AG09319 (cell line): Measurements from ENCODE around the gene GTF2IRD1.

Experiments used
- DNase-seq: peaks from one replicate; pipeline ENCODE4 v3.0.0-alpha.2; 2010; ENCODE audit warnings: low read depth; ENCODE audit errors: extremely low read depth
- CTCF ChIP-seq: IDR thresholded peaks from 2 replicates; pipeline ENCODE4 v1.5.1; 2011; ENCODE audit warnings: low read depth, mild to moderate bottlenecking, inconsistent platforms, low read length, moderate library complexity

Gene GTF2IRD1

GRCh38 chr7:74606101-74606908, 152.6 kb downstream of the GTF2IRD1 start:
- TF ChIP-seq CTCF: no peak

GRCh38 chr7:74606909-74607510, 153.3 kb downstream of the GTF2IRD1 start:
- TF ChIP-seq CTCF: no peak
- no peak for DNase-seq

More at GRCh38 chr7:74606101-74606908, 152.6 kb downstream of the GTF2IRD1 start:
- DNase-seq: no peak

DNA sequence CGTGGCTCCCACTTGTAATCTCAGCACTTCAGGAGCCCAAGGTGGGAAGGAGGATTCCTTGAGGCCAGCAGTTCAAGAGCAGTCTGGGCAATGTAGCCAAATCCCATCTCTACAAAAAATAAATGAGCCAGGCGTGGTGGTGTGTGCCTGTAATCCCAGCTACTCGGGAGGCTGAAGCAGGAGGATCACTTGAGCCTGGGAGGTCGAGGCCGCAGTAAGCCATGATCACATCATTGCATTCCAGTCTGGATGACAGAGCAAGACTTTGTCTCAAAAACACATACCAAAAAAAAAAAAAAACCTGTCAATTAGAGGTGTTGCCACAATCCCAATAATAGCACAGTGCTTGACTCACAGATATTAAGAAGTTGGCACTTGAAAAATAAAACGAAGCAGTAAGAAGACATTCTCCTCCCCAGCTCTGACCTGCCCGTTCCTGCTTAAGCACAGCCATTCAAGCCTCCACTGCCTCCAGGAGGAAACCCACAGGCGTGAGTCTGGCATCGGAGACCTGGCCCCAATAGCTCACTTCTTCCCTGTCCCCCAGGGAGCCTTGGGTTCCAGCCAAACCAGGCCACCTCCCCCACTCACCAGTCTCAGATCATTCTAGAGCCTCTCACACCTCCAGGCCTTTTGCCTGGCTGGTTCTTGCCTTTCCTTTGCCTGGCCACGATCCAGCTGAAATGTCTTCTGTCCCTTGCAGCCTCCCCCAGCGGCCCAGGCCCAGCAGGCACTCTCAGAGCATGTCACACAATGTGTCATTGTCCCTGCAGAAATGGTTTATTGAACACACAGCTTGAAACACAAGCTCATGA, 158.5 kb downstream of the GTF2IRD1 start:
- DNase-seq: no peak
- TF ChIP-seq CTCF: no peak

DNA sequence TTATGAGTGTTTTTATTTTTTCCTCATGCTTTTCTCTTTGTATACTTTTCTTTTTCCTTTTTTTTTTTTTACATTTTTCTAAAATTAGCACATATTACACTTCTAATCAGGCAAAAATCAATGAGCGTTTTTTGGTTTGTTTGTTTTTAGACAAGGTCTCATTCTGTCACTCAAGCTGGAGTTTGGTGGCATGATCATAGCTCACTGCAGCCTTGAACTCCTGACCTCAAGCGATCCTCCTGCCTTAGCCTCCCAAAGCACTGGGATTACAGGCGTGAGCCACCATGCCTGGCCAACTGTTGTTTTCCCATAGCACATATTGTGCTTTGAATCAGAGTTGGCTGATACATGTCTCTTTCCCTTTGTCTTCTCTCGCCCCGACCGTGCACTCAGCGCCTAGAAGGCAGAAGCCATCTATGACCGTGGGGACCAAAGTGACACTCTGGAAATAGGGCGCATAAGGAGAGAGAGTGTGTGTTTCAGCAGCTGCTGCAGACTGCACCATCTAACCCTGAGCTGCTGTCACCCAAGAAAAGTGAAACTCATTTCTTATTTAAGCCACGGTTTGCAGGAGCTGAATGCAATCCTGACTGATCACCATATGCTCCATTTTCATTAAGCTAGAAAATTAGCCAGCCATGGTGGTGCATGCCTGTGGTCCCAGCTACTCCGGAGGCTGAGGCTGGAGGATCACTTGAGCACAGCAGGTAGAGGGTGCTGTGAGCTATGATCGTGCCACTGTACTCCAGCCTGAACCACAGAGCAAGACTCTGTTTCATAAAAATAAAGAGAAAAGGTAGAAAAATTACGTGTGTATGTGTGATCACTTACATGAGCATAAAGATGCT, 162.5 kb downstream of the GTF2IRD1 start:
- DNase-seq: no peak

DNA sequence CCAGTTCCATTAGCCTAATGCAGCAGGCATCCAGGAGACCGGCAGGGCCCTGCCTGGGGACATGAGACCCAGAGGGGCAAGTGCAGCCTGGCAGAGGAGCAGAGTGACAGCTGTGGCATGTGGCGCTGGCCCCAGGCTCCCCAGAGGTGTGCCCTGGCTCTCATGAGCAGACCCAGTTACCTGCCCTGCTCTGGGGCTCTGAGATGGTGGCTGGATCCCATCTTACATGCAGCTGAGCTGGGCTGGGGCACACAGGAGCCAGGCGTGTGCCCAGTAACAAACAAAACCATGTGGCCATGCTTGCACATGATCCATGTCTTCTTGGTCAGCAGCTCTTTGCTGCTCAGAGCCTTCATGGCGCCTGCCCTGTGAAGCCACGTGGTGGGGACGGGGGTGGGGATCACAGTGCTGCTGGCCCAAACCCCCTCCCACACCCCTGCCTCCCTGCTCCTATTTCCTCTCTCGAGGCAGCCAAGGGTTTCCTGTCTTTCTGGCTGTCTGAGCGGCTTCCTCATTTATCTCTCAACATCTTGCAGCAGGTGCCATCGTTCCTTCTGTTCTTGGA, 163.6 kb downstream of the GTF2IRD1 start:
- DNase-seq: no peak
- TF ChIP-seq CTCF: no peak

More for the DNA sequence above, 162.5 kb downstream of the GTF2IRD1 start:
- no peak for TF ChIP-seq CTCF

GRCh38 chr7:74619235-74619860, 165.6 kb downstream of the GTF2IRD1 start:
- no peak for DNase-seq
- no peak for TF ChIP-seq CTCF
